HepG2 (cell line): Measurements from ENCODE around the gene GLI3.

Experiments used
- ARID2 ChIP-seq: sonication (generic); formaldehyde crosslinking; IDR thresholded peaks from 2 replicates; pipeline ENCODE4 v1.8.1; 2022; ENCODE audit warnings: mild to moderate bottlenecking, missing genetic modification reagents, borderline replicate concordance
- ATF2 ChIP-seq: sonication (generic); formaldehyde crosslinking; IDR thresholded peaks from 2 replicates; pipeline ENCODE4 v1.4.0; 2020; ENCODE audit warnings: missing genetic modification reagents
- CREB1 ChIP-seq, 2 experiments: fragments of 450-650 bp in 1 of 2; IDR thresholded peaks; 2 replicates each; pipeline ENCODE4 v1.6.1; 2016 to 2017; ENCODE audit warnings: control low read depth in 1 of 2, mild to moderate bottlenecking in 1 of 2, missing compliant biosample characterization in 1 of 2, missing genetic modification characterization in 1 of 2
- CTCF ChIP-seq: sonication (generic); formaldehyde crosslinking; IDR thresholded peaks from 2 replicates; pipeline ENCODE4 v1.5.0; 2020; ENCODE audit warnings: mild to moderate bottlenecking, missing genetic modification reagents, moderate library complexity
- ETV6 ChIP-seq: sonication (generic); formaldehyde crosslinking; conservative IDR thresholded peaks from 2 replicates; pipeline ENCODE4 v1.4.0; 2020; ENCODE audit warnings: missing genetic modification reagents
- EZH2 ChIP-seq: conservative IDR thresholded peaks from 2 replicates; pipeline ENCODE4 v1.6.1; 2012; ENCODE audit warnings: mild to moderate bottlenecking, low read depth, low read length, moderate library complexity
- MAFK ChIP-seq, 2 experiments: IDR thresholded peaks in 1 of 2; conservative IDR thresholded peaks in 1 of 2; 2 replicates each; pipeline ENCODE4 v1.6.1; 2011; ENCODE audit warnings: improper control_type of control experiment in 2 of 2, low read length in 2 of 2
- NBN ChIP-seq: fragments of 450-650 bp; conservative IDR thresholded peaks from 2 replicates; pipeline ENCODE4 v1.6.1; 2017
- NR1H2 ChIP-seq: sonication (generic); formaldehyde crosslinking; IDR thresholded peaks from 2 replicates; pipeline ENCODE4 v1.8.1; 2022; ENCODE audit warnings: low read depth, missing genetic modification reagents, borderline replicate concordance
- POLR2A ChIP-seq, 2 experiments: IDR thresholded peaks; 2 replicates each; pipeline ENCODE4 v1.6.1; 2011; ENCODE audit warnings: low read depth in 2 of 2, low read length in 2 of 2, mild to moderate bottlenecking in 1 of 2, moderate library complexity in 1 of 2; ENCODE audit not compliant: insufficient read depth in 1 of 2
- PRDM4 ChIP-seq: sonication (generic); formaldehyde crosslinking; IDR thresholded peaks from 2 replicates; pipeline ENCODE4 v1.9.0; 2021; ENCODE audit warnings: missing genetic modification reagents, borderline replicate concordance
- ZNF44 ChIP-seq: sonication (generic); formaldehyde crosslinking; IDR thresholded peaks from 2 replicates; pipeline ENCODE4 v1.5.1; 2020; ENCODE audit warnings: mild to moderate bottlenecking, missing genetic modification reagents
- ZNF572 ChIP-seq: sonication (generic); formaldehyde crosslinking; IDR thresholded peaks from 2 replicates; pipeline ENCODE4 v1.5.1; 2020; ENCODE audit warnings: mild to moderate bottlenecking, missing genetic modification reagents

- TF ChIP-seq POLR2A (IDR thresholded peaks at IDR 0.05; ENCODE audit: insufficient read depth in 1 of 2, low read depth in 2 of 2, low read length in 2 of 2) (no peak), PRDM4 (CRISPR knock-in tag) (no peak), ATF2 (CRISPR knock-in tag) (no peak), EZH2 (no peak), MAFK (conservative IDR thresholded peaks at IDR 0.05 in 1 of 2, IDR thresholded peaks at IDR 0.05 in 1 of 2; ENCODE audit: low read length in 2 of 2) (no peak), CREB1 (IDR thresholded peaks at IDR 0.05) (no peak), CREB1 (CRISPR knock-in tag; IDR thresholded peaks at IDR 0.05) (no peak), NR1H2 (CRISPR knock-in tag) (no peak), CTCF (CRISPR knock-in tag) (no peak), ZNF572 (CRISPR knock-in tag) (no peak), NBN (no peak), ARID2 (no peak), ZNF44 (CRISPR knock-in tag) (no peak), ETV6 (no peak)
Measured at GRCh38 chr7:42156291-42156865, 80.6 kb downstream of the GLI3 start.
